Uterus (tissue), 2 donors: ENCODE results near the gene LRRC58.

Experiments used
- CTCF ChIP-seq, 4 experiments: fragments of 200-600 bp in 2 of 4; fragments of 450-650 bp in 2 of 4; sonication (generic) in 2 of 4; IDR thresholded peaks; one replicate each; pipeline ENCODE4 v1.5.1; 2016 to 2019; ENCODE audit warnings: antibody characterized with exemption in 4 of 4, mild to moderate bottlenecking in 2 of 4, moderate library complexity in 1 of 4
- POLR2A ChIP-seq, 2 donors: fragments of 450-650 bp; IDR thresholded peaks; one replicate each; pipeline ENCODE4 v1.6.1; 2016; ENCODE audit warnings: antibody characterized with exemption in 2 of 2, mild to moderate bottlenecking in 1 of 2, moderate library complexity in 1 of 2

GRCh38 chr3:120300971-120301370 is 48.2 kb downstream of the LRRC58 start:
- TF ChIP-seq CTCF (IDR thresholded peaks at IDR 0.05) (no peak), POLR2A (IDR thresholded peaks at IDR 0.05) (no peak)
